Karpas-422 (cell line): ENCODE results near the gene TAB3. TPM values are rescaled to one million over a fixed set of nuclear protein-coding genes. Genes with fewer than 3 reads are reported as not detected.
A peak's percentile ranks its signal among the peaks of the same experiment; 100 is the strongest.

ENCODE experiments used
- DNase-seq: peaks from one replicate; pipeline ENCODE4 v3.0.0-alpha.2; 2015
- H2AFZ ChIP-seq: fragments of 200-600 bp; sonication (generic); 2 replicates; pipeline ENCODE4 v1.6.1; 2014; ENCODE audit warnings: antibody characterized with exemption, low read length, mixed read lengths
- H3K27ac ChIP-seq: fragments of 200-600 bp; sonication (generic); 2 replicates; pipeline ENCODE4 v1.5.1; 2014; ENCODE audit warnings: mild to moderate bottlenecking, low read length, moderate library complexity
- H3K27me3 ChIP-seq: fragments of 200-600 bp; sonication (generic); 2 replicates; pipeline ENCODE4 v1.6.1; 2014; ENCODE audit warnings: low read length, mixed read lengths
- H3K36me3 ChIP-seq: fragments of 200-600 bp; sonication (generic); 2 replicates; pipeline ENCODE4 v1.6.1; 2014; ENCODE audit warnings: low read length, mixed read lengths; ENCODE audit not compliant: insufficient read depth
- H3K4me1 ChIP-seq: fragments of 200-600 bp; sonication (generic); 2 replicates; pipeline ENCODE4 v1.6.1; 2014; ENCODE audit warnings: mild to moderate bottlenecking, low read length, mixed read lengths
- H3K4me2 ChIP-seq: fragments of 200-600 bp; sonication (generic); 2 replicates; pipeline ENCODE4 v1.6.1; 2014; ENCODE audit warnings: low read length, low read depth, mild to moderate bottlenecking; ENCODE audit not compliant: poor library complexity, severe bottlenecking
- H3K4me3 ChIP-seq: fragments of 200-600 bp; sonication (generic); 2 replicates; pipeline ENCODE4 v1.5.1; 2014; ENCODE audit warnings: mild to moderate bottlenecking, antibody characterized with exemption, low read length, mixed read lengths
- H3K79me2 ChIP-seq: fragments of 200-600 bp; sonication (generic); 2 replicates; pipeline ENCODE4 v1.6.1; 2014; ENCODE audit warnings: mild to moderate bottlenecking, low read length, mixed read lengths
- H3K9ac ChIP-seq: fragments of 200-600 bp; sonication (generic); 2 replicates; pipeline ENCODE4 v1.6.0; 2014; ENCODE audit warnings: low read length
- H3K9me2 ChIP-seq: fragments of 200-600 bp; sonication (generic), shearing (Covaris generic); replicated peaks from 2 replicates; pipeline ENCODE4 v1.6.0; 2014; ENCODE audit warnings: mild to moderate bottlenecking, low read length, moderate library complexity; ENCODE audit not compliant: insufficient read depth
- H3K9me3 ChIP-seq: fragments of 300-700, 200-600 bp; sonication (generic); 2 replicates; pipeline ENCODE4 v1.6.1; 2014; ENCODE audit warnings: low read length, mixed read lengths
- H4K20me1 ChIP-seq: fragments of 200-600 bp; sonication (generic); 2 replicates; pipeline ENCODE4 v1.6.1; 2014; ENCODE audit warnings: mild to moderate bottlenecking, antibody characterized with exemption, low read length, low read depth; ENCODE audit not compliant: insufficient read depth
- total RNA-seq: library from RNA; depleted of rRNA; stranded (reverse); fragments of >200 nt; shearing (Covaris generic); gene quantifications from 2 replicates; pipeline ENCODE4 v1.2.3, GENCODE V29; 2014; ENCODE audit warnings: low replicate concordance

The TAB3 gene
- total RNA-seq, 1 experiment from 2014 or later: 25.7 TPM

DNA sequence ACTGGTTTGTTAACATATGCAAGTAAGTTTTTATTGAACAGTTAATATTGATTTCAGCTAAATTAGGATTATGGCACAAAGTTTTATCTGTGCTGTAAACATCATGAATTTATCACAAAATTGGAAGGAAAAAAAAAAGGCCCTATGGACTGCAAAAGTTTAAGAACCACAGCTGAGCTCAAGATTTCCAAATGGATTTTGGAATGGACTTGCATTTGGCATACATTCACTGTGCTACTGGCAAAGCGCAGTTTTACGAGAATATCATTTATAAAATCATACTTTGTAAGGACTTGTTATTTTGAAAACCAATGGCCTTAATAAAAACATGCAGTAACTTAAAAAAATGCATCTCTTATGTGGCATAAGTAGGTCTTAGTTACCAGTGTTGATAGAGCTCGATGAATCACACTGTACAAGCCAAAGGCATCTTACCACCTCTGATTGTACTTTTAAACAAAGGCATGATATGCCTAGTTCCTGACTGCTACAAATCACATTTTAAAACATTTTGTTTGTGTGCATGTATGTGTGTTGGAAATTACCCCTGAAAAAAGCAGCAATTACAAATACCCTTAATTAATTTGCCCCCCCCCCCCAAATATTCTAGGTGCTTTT lies 58.6 kb downstream of the TAB3 start:
- no peak overlapping the region for H3K4me3 ChIP-seq
- H2AFZ ChIP-seq: no peak overlapping the region
- H3K79me2 ChIP-seq: no peaks in the 10 kb centered on the region
- H3K4me2 ChIP-seq: no peak overlapping the region
- H3K4me1 ChIP-seq: no peaks in the 10 kb centered on the region
- no peak for DNase-seq
- no peaks in the 10 kb centered on the region for H3K9me3 ChIP-seq
- H4K20me1 ChIP-seq: no peaks in the 10 kb centered on the region
- H3K9me2 ChIP-seq: no peaks in the 10 kb centered on the region
- no peaks in the 10 kb centered on the region for H3K27me3 ChIP-seq
- H3K36me3 ChIP-seq: no peaks in the 10 kb centered on the region
- no peak overlapping the region for H3K27ac ChIP-seq
- H3K9ac ChIP-seq: no peak overlapping the region

DNA sequence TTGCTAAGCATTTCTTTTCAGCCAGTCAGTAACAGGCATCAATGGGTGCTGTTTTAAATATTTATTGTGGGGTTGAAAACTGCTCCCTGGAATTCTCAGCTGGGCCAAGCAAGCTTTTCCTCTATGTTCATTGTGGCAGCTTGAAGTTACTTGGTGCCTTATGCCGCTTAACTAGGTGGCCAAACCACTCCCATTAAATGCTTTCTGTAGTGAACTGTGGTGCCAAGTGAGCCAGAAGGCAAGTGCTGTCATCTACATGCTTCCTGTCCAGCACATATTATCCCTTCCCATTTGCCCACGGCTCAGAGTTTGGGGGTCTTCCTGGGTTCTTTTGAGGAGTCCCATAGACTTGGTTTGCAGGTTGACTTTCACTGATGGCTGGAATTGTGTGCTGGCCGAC lies 64.8 kb downstream of the TAB3 start:
- Histone ChIP-seq H3K9me2 (no peaks in the 10 kb centered on the region), H3K79me2 (no peaks in the 10 kb centered on the region), H3K4me2 (no peak overlapping the region), H4K20me1 (no peaks in the 10 kb centered on the region), H3K27ac (no peak overlapping the region), H3K4me1 (peaks cover 12% of the 10 kb centered on the region), H3K9ac (no peak overlapping the region), H3K4me3 (no peak overlapping the region), H3K9me3 (no peaks in the 10 kb centered on the region), H2AFZ (no peak overlapping the region), H3K27me3 (no peaks in the 10 kb centered on the region), H3K36me3 (no peaks in the 10 kb centered on the region)
- no peak for DNase-seq

DNA sequence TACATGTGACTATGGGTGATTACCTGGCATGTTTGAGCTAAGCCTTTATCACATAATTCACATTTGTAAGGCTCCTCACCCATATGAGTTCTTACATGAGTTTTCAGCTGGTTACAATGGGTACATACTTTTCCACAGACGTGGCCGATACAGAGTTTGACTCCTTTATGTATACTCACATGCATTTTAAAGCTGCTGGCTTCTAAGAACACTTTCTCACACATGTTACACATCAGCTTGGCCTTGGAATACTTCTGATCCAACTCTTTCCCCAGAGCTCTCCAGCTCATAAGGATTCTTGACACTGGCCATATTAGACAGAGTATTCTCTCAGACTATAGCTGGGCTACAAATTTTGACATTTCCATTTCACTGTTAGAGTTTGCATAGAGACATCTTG lies 66.3 kb downstream of the TAB3 start:
- no peak overlapping the region for H2AFZ ChIP-seq
- H3K4me2 ChIP-seq: peak overlapping the region; percentile 31
- H3K4me1 ChIP-seq: peaks cover 12% of the 10 kb centered on the region
- H3K27ac ChIP-seq: no peak overlapping the region
- no peak overlapping the region for H3K9ac ChIP-seq
- no peaks in the 10 kb centered on the region for H3K36me3 ChIP-seq
- H3K4me3 ChIP-seq: no peak overlapping the region
- no peaks in the 10 kb centered on the region for H3K9me2 ChIP-seq
- DNase-seq: no peak
- H3K79me2 ChIP-seq: no peaks in the 10 kb centered on the region
- no peaks in the 10 kb centered on the region for H4K20me1 ChIP-seq
- H3K9me3 ChIP-seq: no peaks in the 10 kb centered on the region
- no peaks in the 10 kb centered on the region for H3K27me3 ChIP-seq

- H2AFZ ChIP-seq: no peak overlapping the region
- no peaks in the 10 kb centered on the region for H3K79me2 ChIP-seq
- no peaks in the 10 kb centered on the region for H3K9me2 ChIP-seq
- DNase-seq: peak; percentile 65
- H3K4me1 ChIP-seq: peaks cover 12% of the 10 kb centered on the region
- no peaks in the 10 kb centered on the region for H3K9me3 ChIP-seq
- H3K4me3 ChIP-seq: no peak overlapping the region
- no peaks in the 10 kb centered on the region for H3K27me3 ChIP-seq
- peak overlapping the region; percentile 31 for H3K4me2 ChIP-seq
- no peak overlapping the region for H3K27ac ChIP-seq
- no peaks in the 10 kb centered on the region for H3K36me3 ChIP-seq
- H4K20me1 ChIP-seq: no peaks in the 10 kb centered on the region
- no peak overlapping the region for H3K9ac ChIP-seq
Observed at GRCh38 chrX:30822068-30822681, 66.9 kb downstream of the TAB3 start.

DNA sequence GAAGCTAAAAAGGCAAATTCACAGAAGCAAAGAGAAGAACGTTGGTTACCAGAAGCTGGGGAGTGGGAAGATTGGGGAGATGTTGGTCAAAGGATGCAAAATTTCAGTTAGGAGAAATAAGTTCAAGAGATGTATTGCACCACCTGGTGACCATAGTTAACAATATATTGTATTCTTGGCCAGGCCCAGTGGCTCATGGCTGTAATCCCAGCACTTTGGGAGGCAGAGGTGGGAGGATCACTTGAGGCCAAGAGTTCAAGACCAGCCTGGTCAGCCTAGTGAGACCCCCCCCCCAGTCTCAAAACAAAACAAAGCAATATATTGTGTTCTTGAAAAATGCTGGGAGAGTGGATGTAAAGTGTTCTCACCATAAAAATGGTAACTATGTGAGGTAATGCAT lies 67.9 kb downstream of the TAB3 start:
- no peak overlapping the region for H3K4me2 ChIP-seq
- no peaks in the 10 kb centered on the region for H3K36me3 ChIP-seq
- no peaks in the 10 kb centered on the region for H3K9me2 ChIP-seq
- H3K9ac ChIP-seq: no peak overlapping the region
- H3K27me3 ChIP-seq: no peaks in the 10 kb centered on the region
- H3K4me1 ChIP-seq: peaks cover 12% of the 10 kb centered on the region
- no peaks in the 10 kb centered on the region for H4K20me1 ChIP-seq
- H3K4me3 ChIP-seq: no peak overlapping the region
- DNase-seq: no peak
- no peaks in the 10 kb centered on the region for H3K9me3 ChIP-seq
- no peak overlapping the region for H2AFZ ChIP-seq
- no peaks in the 10 kb centered on the region for H3K79me2 ChIP-seq
- no peak overlapping the region for H3K27ac ChIP-seq

GRCh38 chrX:30819080-30819479 lies 70.0 kb downstream of the TAB3 start:
- Histone ChIP-seq H3K27me3 (no peaks in the 10 kb centered on the region), H3K36me3 (no peaks in the 10 kb centered on the region), H3K4me2 (no peak overlapping the region), H2AFZ (no peak overlapping the region), H3K9me2 (no peaks in the 10 kb centered on the region), H3K9me3 (no peaks in the 10 kb centered on the region), H3K9ac (no peak overlapping the region), H3K79me2 (no peaks in the 10 kb centered on the region), H3K27ac (no peak overlapping the region), H4K20me1 (no peaks in the 10 kb centered on the region), H3K4me1 (peaks cover 12% of the 10 kb centered on the region), H3K4me3 (no peak overlapping the region)
- no peak for DNase-seq

DNA sequence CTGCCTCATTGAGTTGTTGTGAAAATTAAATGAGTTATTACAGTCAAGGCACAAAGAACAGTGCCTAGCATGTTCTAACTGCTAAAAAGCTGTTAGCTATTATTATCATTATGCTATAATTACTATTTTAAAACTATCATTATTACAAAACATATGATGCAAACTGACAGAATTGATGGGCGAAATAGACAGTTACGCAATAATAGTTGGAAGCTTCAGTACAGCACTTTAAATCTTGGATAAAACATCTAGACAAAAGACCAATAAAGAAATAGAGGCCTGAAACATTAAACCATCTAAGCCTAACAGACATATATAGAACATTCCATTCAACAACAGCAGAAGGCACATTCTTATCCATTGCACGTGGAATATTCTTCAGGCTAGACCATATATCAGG lies 73.0 kb downstream of the TAB3 start:
- H3K4me1 ChIP-seq: peaks cover 19% of the 10 kb centered on the region
- H3K9ac ChIP-seq: no peak overlapping the region
- DNase-seq: no peak
- H3K27ac ChIP-seq: no peak overlapping the region
- H3K79me2 ChIP-seq: no peaks in the 10 kb centered on the region
- no peak overlapping the region for H3K4me3 ChIP-seq
- no peaks in the 10 kb centered on the region for H3K27me3 ChIP-seq
- H3K9me2 ChIP-seq: no peaks in the 10 kb centered on the region
- no peak overlapping the region for H3K4me2 ChIP-seq
- H3K9me3 ChIP-seq: no peaks in the 10 kb centered on the region
- no peaks in the 10 kb centered on the region for H4K20me1 ChIP-seq
- no peaks in the 10 kb centered on the region for H3K36me3 ChIP-seq
- no peak overlapping the region for H2AFZ ChIP-seq

- H3K27me3 ChIP-seq: no peaks in the 10 kb centered on the region
Observed at GRCh38 chrX:30814978-30815377, 74.1 kb downstream of the TAB3 start.

More at GRCh38 chrX:30814978-30815377, 74.1 kb downstream of the TAB3 start:
- Histone ChIP-seq H3K4me2 (no peak overlapping the region), H3K79me2 (no peaks in the 10 kb centered on the region), H3K4me1 (peaks cover 19% of the 10 kb centered on the region), H3K4me3 (no peak overlapping the region), H3K27ac (no peak overlapping the region), H3K36me3 (no peaks in the 10 kb centered on the region), H3K9me3 (no peaks in the 10 kb centered on the region), H3K9ac (no peak overlapping the region), H3K9me2 (no peaks in the 10 kb centered on the region), H2AFZ (no peak overlapping the region), H4K20me1 (no peaks in the 10 kb centered on the region)
- no peak for DNase-seq
